Measurements from ENCODE around the gene MEST.
"Not testable (repeated sequence)": the region's sequence is repeated elsewhere in the genome, so short reads cannot be mapped to it uniquely, and the experiment has no call there.

Gene MEST

GRCh38 chr7:130486114-130486953 lies 5.6 kb upstream of the MEST start:
- peak; percentile 67 for DNase-seq

- no peak for DNase-seq
Measured at GRCh38 chr7:130486954-130487436, 4.9 kb upstream of the MEST start.

GRCh38 chr7:130488392-130489139 lies 3.3 kb upstream of the MEST start:
- no peak for DNase-seq

GRCh38 chr7:130489140-130489983 lies 2.5 kb upstream of the MEST start:
- no peak for DNase-seq

- no peak for DNase-seq
Measured at GRCh38 chr7:130490311-130490791, 1.5 kb upstream of the MEST start.

- DNase-seq = peak; percentile 9
Measured at GRCh38 chr7:130490888-130491804, 739 bp upstream of the MEST start.

GRCh38 chr7:130492523-130493274 lies 814 bp downstream of the MEST start:
- DNase-seq = no peak

- DNase-seq = no peak
Measured at GRCh38 chr7:130493275-130493873, 1.5 kb downstream of the MEST start.

- DNase-seq = no peak
Measured at GRCh38 chr7:130494431-130494858, 2.6 kb downstream of the MEST start.

- no peak for DNase-seq
Measured at GRCh38 chr7:130500463-130500862, 8.6 kb downstream of the MEST start.

- DNase-seq = no peak
Measured at GRCh38 chr7:130500910-130501309, 9.0 kb downstream of the MEST start.

- no peak for DNase-seq
Measured at GRCh38 chr7:130505753-130506152, 13.9 kb downstream of the MEST start.

GRCh38 chr7:130506358-130506757 lies 14.5 kb downstream of the MEST start:
- no peak for DNase-seq

- not testable (repeated sequence) for DNase-seq
Measured at GRCh38 chr7:130512038-130512437, 20.2 kb downstream of the MEST start.

- DNase-seq = no peak
Measured at GRCh38 chr7:130513447-130513846, 21.6 kb downstream of the MEST start.

- no peak for DNase-seq
Measured at GRCh38 chr7:130515315-130516040, 23.6 kb downstream of the MEST start.

GRCh38 chr7:130521258-130521951 lies 29.5 kb downstream of the MEST start:
- no peak for DNase-seq

- DNase-seq = not testable (repeated sequence)
Measured at GRCh38 chr7:130523519-130524125, 31.7 kb downstream of the MEST start.

GRCh38 chr7:130524628-130525027 lies 32.7 kb downstream of the MEST start:
- DNase-seq = no peak

Measured in CD4-positive, alpha-beta T cell treated with Interleukin-10 for 1 hour (primary cell).